B cell (primary cell): Measurements from ENCODE around the gene SEMA7A.

Experiments
- CTCF ChIP-seq: fragments of 200-600 bp; IDR thresholded peaks from one replicate; pipeline ENCODE4 v1.8.0; 2022; ENCODE audit warnings: antibody characterized with exemption, mild to moderate bottlenecking
- EZH2 ChIP-seq: IDR thresholded peaks from 2 replicates; pipeline ENCODE4 v1.6.1; 2012; ENCODE audit warnings: borderline replicate concordance, low read depth, mild to moderate bottlenecking, moderate library complexity, low read length; ENCODE audit not compliant: insufficient read depth, poor library complexity, severe bottlenecking

- TF ChIP-seq CTCF (no peak), EZH2 (no peak)
These were observed 8.1 kb downstream of the SEMA7A start for GRCh38 chr15:74425630-74426029.
